Activated naive CD4-positive, alpha-beta T cell treated with anti-CD3 and anti-CD28 coated beads, Interleukin-2, amount 50 U/mL, for 24 hours (primary cell): ENCODE data around the gene GRK1.

Source experiments
- H3K27ac Mint-ChIP-seq: one replicate; pipeline ENCODE4 v1.8.0; 2021; ENCODE audit warnings: mild to moderate bottlenecking, mixed read lengths
- H3K27me3 Mint-ChIP-seq: one replicate; pipeline ENCODE4 v1.8.0; 2021; ENCODE audit warnings: mixed read lengths
- H3K36me3 Mint-ChIP-seq: one replicate; pipeline ENCODE4 v1.8.0; 2021; ENCODE audit warnings: mixed read lengths
- H3K4me1 Mint-ChIP-seq: one replicate; pipeline ENCODE4 v1.8.0; 2021; ENCODE audit warnings: mixed read lengths
- H3K4me3 Mint-ChIP-seq: one replicate; pipeline ENCODE4 v1.8.0; 2021; ENCODE audit warnings: mild to moderate bottlenecking, mixed read lengths
- H3K9me3 Mint-ChIP-seq: one replicate; pipeline ENCODE4 v1.8.0; 2021; ENCODE audit warnings: mixed read lengths

GRK1 gene

GRCh38 chr13:113628291-113629270, 38.4 kb upstream of the GRK1 start:
- peaks cover 4% of the 10 kb centered on the region for H3K36me3 Mint-ChIP-seq
- no peaks in the 10 kb centered on the region for H3K9me3 Mint-ChIP-seq
- no peak overlapping the region for H3K27ac Mint-ChIP-seq
- H3K4me1 Mint-ChIP-seq, result peaks cover 22% of the 10 kb centered on the region
- no peak overlapping the region for H3K4me3 Mint-ChIP-seq
- no peaks in the 10 kb centered on the region for H3K27me3 Mint-ChIP-seq

- H3K4me3 Mint-ChIP-seq, result no peak overlapping the region
- H3K36me3 Mint-ChIP-seq, result no peaks in the 10 kb centered on the region
- no peaks in the 10 kb centered on the region for H3K9me3 Mint-ChIP-seq
- H3K4me1 Mint-ChIP-seq, result peaks cover 34% of the 10 kb centered on the region
- H3K27me3 Mint-ChIP-seq, result no peaks in the 10 kb centered on the region
- H3K27ac Mint-ChIP-seq, result no peak overlapping the region
These were observed 37.2 kb upstream of the GRK1 start for GRCh38 chr13:113629866-113630265.

- H3K36me3 Mint-ChIP-seq, result no peaks in the 10 kb centered on the region
- no peak overlapping the region for H3K27ac Mint-ChIP-seq
- no peaks in the 10 kb centered on the region for H3K9me3 Mint-ChIP-seq
- no peak overlapping the region for H3K4me3 Mint-ChIP-seq
- H3K4me1 Mint-ChIP-seq, result peaks cover 38% of the 10 kb centered on the region
- no peaks in the 10 kb centered on the region for H3K27me3 Mint-ChIP-seq
These were observed 36.7 kb upstream of the GRK1 start for GRCh38 chr13:113630296-113630695.

- Mint-ChIP-seq H3K4me1 (peaks cover 38% of the 10 kb centered on the region), H3K4me3 (no peak overlapping the region), H3K9me3 (no peaks in the 10 kb centered on the region), H3K27me3 (no peaks in the 10 kb centered on the region), H3K36me3 (no peaks in the 10 kb centered on the region), H3K27ac (peak overlapping the region; percentile 51)
These were observed 36.2 kb upstream of the GRK1 start for GRCh38 chr13:113630804-113631203.

- Mint-ChIP-seq H3K4me3 (no peak overlapping the region), H3K27me3 (no peaks in the 10 kb centered on the region), H3K4me1 (peaks cover 38% of the 10 kb centered on the region), H3K9me3 (no peaks in the 10 kb centered on the region), H3K27ac (peak overlapping the region; percentile 51), H3K36me3 (no peaks in the 10 kb centered on the region)
These were observed 35.5 kb upstream of the GRK1 start for GRCh38 chr13:113631341-113632095.

- H3K36me3 Mint-ChIP-seq, result no peaks in the 10 kb centered on the region
- no peaks in the 10 kb centered on the region for H3K27me3 Mint-ChIP-seq
- no peaks in the 10 kb centered on the region for H3K9me3 Mint-ChIP-seq
- H3K27ac Mint-ChIP-seq, result peak overlapping the region; percentile 30
- peaks cover 38% of the 10 kb centered on the region for H3K4me1 Mint-ChIP-seq
- peak overlapping the region; percentile 30 for H3K4me3 Mint-ChIP-seq
These were observed 34.1 kb upstream of the GRK1 start for GRCh38 chr13:113632706-113633484.

- Mint-ChIP-seq H3K36me3 (no peaks in the 10 kb centered on the region), H3K4me3 (peak overlapping the region; percentile 30), H3K9me3 (no peaks in the 10 kb centered on the region), H3K4me1 (peaks cover 38% of the 10 kb centered on the region), H3K27me3 (no peaks in the 10 kb centered on the region), H3K27ac (peak overlapping the region; percentile 23)
These were observed 33.5 kb upstream of the GRK1 start for GRCh38 chr13:113633485-113633873.

- Mint-ChIP-seq H3K27ac (peak overlapping the region; percentile 80), H3K4me3 (peak overlapping the region; percentile 64)
These were observed 32.6 kb upstream of the GRK1 start for GRCh38 chr13:113634279-113635047.

GRCh38 chr13:113635048-113635420, 32.0 kb upstream of the GRK1 start:
- H3K36me3 Mint-ChIP-seq, result peaks cover 5% of the 10 kb centered on the region
- H3K27me3 Mint-ChIP-seq, result no peaks in the 10 kb centered on the region
- H3K4me1 Mint-ChIP-seq, result peaks cover 37% of the 10 kb centered on the region
- peak overlapping the region; percentile 64 for H3K4me3 Mint-ChIP-seq
- no peak overlapping the region for H3K27ac Mint-ChIP-seq
- no peaks in the 10 kb centered on the region for H3K9me3 Mint-ChIP-seq

More at GRCh38 chr13:113634279-113635047, 32.6 kb upstream of the GRK1 start:
- H3K4me1 Mint-ChIP-seq, result peaks cover 38% of the 10 kb centered on the region
- H3K36me3 Mint-ChIP-seq, result peaks cover 5% of the 10 kb centered on the region
- no peaks in the 10 kb centered on the region for H3K27me3 Mint-ChIP-seq
- no peaks in the 10 kb centered on the region for H3K9me3 Mint-ChIP-seq

GRCh38 chr13:113635709-113636108, 31.3 kb upstream of the GRK1 start:
- Mint-ChIP-seq H3K4me1 (peaks cover 44% of the 10 kb centered on the region), H3K36me3 (peaks cover 7% of the 10 kb centered on the region)

GRCh38 chr13:113636266-113636963, 30.6 kb upstream of the GRK1 start:
- peaks cover 10% of the 10 kb centered on the region for H3K36me3 Mint-ChIP-seq
- H3K4me3 Mint-ChIP-seq, result no peak overlapping the region
- H3K27me3 Mint-ChIP-seq, result no peaks in the 10 kb centered on the region
- peak overlapping the region; percentile 55 for H3K27ac Mint-ChIP-seq
- H3K9me3 Mint-ChIP-seq, result no peaks in the 10 kb centered on the region
- H3K4me1 Mint-ChIP-seq, result peaks cover 44% of the 10 kb centered on the region

More at GRCh38 chr13:113635709-113636108, 31.3 kb upstream of the GRK1 start:
- Mint-ChIP-seq H3K27me3 (no peaks in the 10 kb centered on the region), H3K9me3 (no peaks in the 10 kb centered on the region), H3K4me3 (no peak overlapping the region), H3K27ac (no peak overlapping the region)

GRCh38 chr13:113637262-113638160, 29.5 kb upstream of the GRK1 start:
- Mint-ChIP-seq H3K36me3 (peaks cover 18% of the 10 kb centered on the region), H3K9me3 (no peaks in the 10 kb centered on the region), H3K4me3 (no peak overlapping the region), H3K27ac (no peak overlapping the region), H3K4me1 (peaks cover 38% of the 10 kb centered on the region), H3K27me3 (no peaks in the 10 kb centered on the region)

GRCh38 chr13:113638173-113638746, 28.8 kb upstream of the GRK1 start:
- no peaks in the 10 kb centered on the region for H3K27me3 Mint-ChIP-seq
- H3K4me1 Mint-ChIP-seq, result peaks cover 32% of the 10 kb centered on the region
- H3K36me3 Mint-ChIP-seq, result peaks cover 23% of the 10 kb centered on the region
- H3K4me3 Mint-ChIP-seq, result no peak overlapping the region
- H3K27ac Mint-ChIP-seq, result no peak overlapping the region
- H3K9me3 Mint-ChIP-seq, result no peaks in the 10 kb centered on the region
